Measurements from ENCODE around the gene CDC20B.

CDC20B gene

GRCh38 chr5:55172937-55173686 lies at the start of gene CDC20B:
CDC20B (minus strand) TSS chr5:55173177; CDS start chr5:55173000, 177 bp downstream.
- DNase-seq, result peak; percentile 37

- no peak for DNase-seq
These were observed 49.4 kb upstream of the CDC20B start for GRCh38 chr5:55222092-55222984.

GRCh38 chr5:55220433-55221185 lies 47.6 kb upstream of the CDC20B start:
- no peak for DNase-seq

GRCh38 chr5:55219770-55220169 lies 46.8 kb upstream of the CDC20B start:
- DNase-seq, result no peak

GRCh38 chr5:55218967-55219366 lies 46.0 kb upstream of the CDC20B start:
- peak; percentile 76 for DNase-seq

- no peak for DNase-seq
These were observed 38.4 kb upstream of the CDC20B start for GRCh38 chr5:55211184-55211874.

GRCh38 chr5:55205001-55205400 lies 32.0 kb upstream of the CDC20B start:
- DNase-seq, result no peak

- DNase-seq, result no peak
These were observed 18.2 kb upstream of the CDC20B start for GRCh38 chr5:55191165-55191564.

GRCh38 chr5:55188656-55189540 lies 15.9 kb upstream of the CDC20B start:
- no peak for DNase-seq

GRCh38 chr5:55187370-55187769 lies 14.4 kb upstream of the CDC20B start:
- peak; percentile 28 for DNase-seq

GRCh38 chr5:55180016-55180415 lies 7.0 kb upstream of the CDC20B start:
- DNase-seq, result no peak

GRCh38 chr5:55177078-55177477 lies 4.1 kb upstream of the CDC20B start:
- DNase-seq, result no peak

- DNase-seq, result no peak
These were observed 3.3 kb upstream of the CDC20B start for GRCh38 chr5:55176176-55176818.

- no peak for DNase-seq
These were observed 2.8 kb upstream of the CDC20B start for GRCh38 chr5:55175781-55176175.

- no peak for DNase-seq
These were observed 782 bp upstream of the CDC20B start for GRCh38 chr5:55173687-55174230.

- DNase-seq, result peak; percentile 54
These were observed 702 bp downstream of the CDC20B start for GRCh38 chr5:55172051-55172899.

- DNase-seq, result no peak
These were observed 1.5 kb downstream of the CDC20B start for GRCh38 chr5:55171471-55171870.

- no peak for DNase-seq
These were observed 10.3 kb downstream of the CDC20B start for GRCh38 chr5:55162666-55163065.

- no peak for DNase-seq
These were observed 12.3 kb downstream of the CDC20B start for GRCh38 chr5:55160493-55161209.
